ENCODE results near the gene SPATA20.

- TF ChIP-seq CTCF (conservative IDR thresholded peaks at IDR 0.05; ENCODE audit: low read length) (no peak), EZH2phosphoT487 (IDR thresholded peaks at IDR 0.05; ENCODE audit: borderline replicate concordance, low read depth, low read length) (no peak)
Measured at GRCh38 chr17:50554201-50554600, 7.2 kb downstream of the SPATA20 start.

All from OCI-LY7 (cell line).